ENCODE results near the gene CPT1C.

GRCh38 chr19:49646586-49646985, 44.3 kb upstream of the CPT1C start:
- TF ChIP-seq, protein P1, sequence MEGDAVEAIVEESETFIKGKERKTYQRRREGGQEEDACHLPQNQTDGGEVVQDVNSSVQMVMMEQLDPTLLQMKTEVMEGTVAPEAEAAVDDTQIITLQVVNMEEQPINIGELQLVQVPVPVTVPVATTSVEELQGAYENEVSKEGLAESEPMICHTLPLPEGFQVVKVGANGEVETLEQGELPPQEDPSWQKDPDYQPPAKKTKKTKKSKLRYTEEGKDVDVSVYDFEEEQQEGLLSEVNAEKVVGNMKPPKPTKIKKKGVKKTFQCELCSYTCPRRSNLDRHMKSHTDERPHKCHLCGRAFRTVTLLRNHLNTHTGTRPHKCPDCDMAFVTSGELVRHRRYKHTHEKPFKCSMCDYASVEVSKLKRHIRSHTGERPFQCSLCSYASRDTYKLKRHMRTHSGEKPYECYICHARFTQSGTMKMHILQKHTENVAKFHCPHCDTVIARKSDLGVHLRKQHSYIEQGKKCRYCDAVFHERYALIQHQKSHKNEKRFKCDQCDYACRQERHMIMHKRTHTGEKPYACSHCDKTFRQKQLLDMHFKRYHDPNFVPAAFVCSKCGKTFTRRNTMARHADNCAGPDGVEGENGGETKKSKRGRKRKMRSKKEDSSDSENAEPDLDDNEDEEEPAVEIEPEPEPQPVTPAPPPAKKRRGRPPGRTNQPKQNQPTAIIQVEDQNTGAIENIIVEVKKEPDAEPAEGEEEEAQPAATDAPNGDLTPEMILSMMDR (IDR thresholded peaks at IDR 0.05), result no peak
- TF ChIP-seq POLR2A (IDR thresholded peaks at IDR 0.05), result no peak

Measured in body of pancreas (tissue), 4 donors.